Epidermal melanocyte (primary cell): ENCODE data around the gene TRIP13.

Experiments used
- DNase-seq: peaks from one replicate; pipeline ENCODE4 v3.0.0; 2011; ENCODE audit warnings: low spot score; ENCODE audit not compliant: insufficient read length

The TRIP13 gene

GRCh38 chr5:952597-953271, 60.0 kb downstream of the TRIP13 start:
- DNase-seq, result no peak

- no peak for DNase-seq
These were observed 61.1 kb downstream of the TRIP13 start for GRCh38 chr5:953535-954449.

- no peak for DNase-seq
These were observed 63.4 kb downstream of the TRIP13 start for GRCh38 chr5:955886-956761.

DNA sequence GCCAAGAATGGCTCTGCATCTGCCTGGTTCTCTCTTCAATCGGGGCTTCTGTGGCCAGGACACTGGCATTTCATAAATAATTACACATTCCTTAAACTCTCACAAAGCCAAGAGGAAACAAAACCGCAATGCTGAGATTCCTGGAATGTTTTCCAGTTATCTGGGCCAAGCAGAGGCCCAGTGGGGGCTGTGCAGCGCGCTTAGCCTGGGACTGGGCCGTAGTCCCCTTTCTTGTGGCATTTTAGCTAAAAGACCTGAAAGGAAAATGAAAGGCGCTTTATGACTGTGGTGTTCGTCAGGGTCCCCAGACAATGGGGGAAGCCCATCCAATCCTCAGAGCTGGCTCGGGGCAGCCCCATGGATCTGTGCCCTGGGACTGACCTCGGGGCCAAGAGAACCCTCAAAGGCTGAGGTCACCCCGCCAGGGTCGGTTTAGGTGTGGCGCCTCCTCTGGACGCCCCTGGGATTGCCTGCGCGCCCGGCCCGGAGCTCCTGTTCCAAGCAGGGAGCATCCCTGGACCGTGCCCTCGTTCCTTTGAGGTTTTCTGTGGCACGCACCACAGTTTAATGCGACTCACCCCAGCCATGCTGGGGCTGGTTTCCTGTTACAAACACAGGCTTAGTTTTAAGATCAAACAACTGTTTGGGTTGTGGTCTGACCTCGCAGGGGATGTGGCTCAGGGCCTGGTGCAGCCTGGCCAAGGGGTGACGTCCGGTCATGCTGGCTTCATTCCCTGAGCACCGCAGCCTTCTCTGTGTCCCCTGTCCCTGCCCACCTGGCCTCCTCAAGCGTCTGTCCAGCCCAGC, 64.5 kb downstream of the TRIP13 start:
- peak; percentile 77 for DNase-seq

DNA sequence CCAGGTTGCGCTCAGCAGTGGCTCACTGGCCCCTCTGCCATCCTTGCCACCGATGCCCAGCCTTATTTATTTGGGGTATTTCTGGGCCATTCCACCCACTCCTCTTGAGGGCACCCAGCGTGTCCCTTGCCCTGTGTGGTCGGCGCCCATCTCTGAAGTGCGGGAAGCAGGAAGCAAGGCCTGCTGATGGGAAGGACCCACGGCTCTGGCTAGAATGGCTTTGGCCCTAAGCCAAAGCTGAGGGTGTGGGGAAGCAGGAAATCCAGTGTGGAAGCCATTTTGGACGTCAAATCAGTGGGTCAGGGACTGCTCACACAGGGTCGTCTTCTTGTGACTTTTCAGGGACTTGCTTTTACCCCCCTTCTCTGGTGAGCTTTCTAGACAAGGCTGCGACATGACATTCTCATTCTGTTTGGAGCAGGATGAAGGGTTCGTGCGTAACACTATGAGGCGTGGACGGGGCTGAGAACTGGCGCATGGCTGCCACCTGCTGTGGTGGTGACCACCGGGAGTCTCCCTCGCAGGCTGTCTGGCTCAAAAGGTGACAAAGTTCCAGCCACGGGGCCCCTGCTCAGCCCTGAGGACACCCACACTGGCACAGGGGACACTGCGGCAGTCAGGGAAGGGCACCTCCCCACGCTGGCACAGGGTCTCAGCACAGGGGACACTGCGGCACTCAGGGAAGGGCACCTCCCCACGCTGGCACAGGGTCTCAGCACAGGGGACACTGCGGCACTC, 65.2 kb downstream of the TRIP13 start:
- no peak for DNase-seq

DNA sequence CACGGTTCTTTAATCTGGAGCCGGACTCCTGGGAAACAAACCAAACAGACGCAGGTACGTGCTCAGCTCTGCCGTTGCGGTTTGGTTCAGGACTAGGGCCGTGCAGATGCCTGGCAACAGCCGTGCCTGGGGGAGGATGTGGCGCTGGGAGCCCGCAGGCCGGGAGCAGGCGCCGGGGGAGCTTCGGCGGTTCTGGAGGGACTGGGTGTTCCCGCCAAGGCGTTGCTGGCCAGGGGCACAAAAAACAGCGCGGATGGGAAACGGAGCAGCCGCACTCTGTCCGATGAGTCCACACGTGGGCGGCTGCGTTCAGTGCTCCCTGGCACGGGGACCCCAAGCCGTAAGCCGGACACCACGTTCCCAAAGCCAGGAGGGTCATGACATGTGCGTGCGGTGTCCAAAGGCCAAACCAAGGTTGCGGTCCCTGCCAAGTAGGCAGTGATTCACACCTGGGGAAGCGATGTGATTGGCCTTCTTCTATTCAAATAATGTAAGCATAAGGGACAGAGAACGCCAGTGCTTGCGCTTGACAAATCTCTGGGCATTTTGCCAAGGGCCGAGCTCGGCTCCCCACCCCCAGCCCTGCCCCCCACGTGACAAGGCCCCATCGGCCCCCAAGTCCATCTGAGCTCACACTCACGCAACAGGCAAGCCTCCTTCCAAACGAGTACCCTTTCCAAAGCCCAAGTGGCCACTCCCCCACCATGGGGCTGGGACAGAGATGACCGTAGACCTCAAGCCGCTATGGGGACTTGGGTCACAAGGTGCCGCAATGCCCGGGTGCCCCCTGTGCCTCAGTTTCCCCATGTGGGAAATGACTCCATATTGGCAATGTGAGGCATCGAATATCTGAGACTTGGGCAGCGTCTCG, 66.3 kb downstream of the TRIP13 start:
- no peak for DNase-seq

- no peak for DNase-seq
These were observed 67.2 kb downstream of the TRIP13 start for GRCh38 chr5:959581-960531.

DNA sequence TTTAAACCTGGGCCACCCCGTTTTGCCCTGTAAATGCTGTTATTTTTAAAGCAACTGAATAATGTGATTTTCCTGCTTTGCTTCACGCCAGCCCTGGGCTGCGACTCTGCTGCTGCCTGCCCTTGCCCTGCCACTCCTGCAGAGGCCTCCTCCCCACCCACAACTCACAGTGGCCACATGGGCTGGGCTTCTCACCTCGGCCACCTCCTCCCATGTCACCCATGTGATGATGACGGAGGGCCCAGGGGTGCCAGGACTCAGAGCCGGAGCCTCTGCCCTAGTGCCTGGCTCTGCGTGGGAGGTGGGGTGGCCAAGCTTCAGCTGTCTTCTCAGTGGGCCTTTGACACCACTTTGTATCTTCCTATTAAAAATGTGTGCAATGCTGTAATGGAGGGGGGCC, 67.9 kb downstream of the TRIP13 start:
- DNase-seq, result no peak

- no peak for DNase-seq
These were observed 68.5 kb downstream of the TRIP13 start for GRCh38 chr5:961002-961710.

GRCh38 chr5:961711-962240, 69.1 kb downstream of the TRIP13 start:
- no peak for DNase-seq

- DNase-seq, result no peak
These were observed 69.7 kb downstream of the TRIP13 start for GRCh38 chr5:962386-962785.

GRCh38 chr5:962801-963200, 70.1 kb downstream of the TRIP13 start:
- no peak for DNase-seq

GRCh38 chr5:963310-963672, 70.6 kb downstream of the TRIP13 start:
- DNase-seq, result no peak

GRCh38 chr5:963673-964531, 71.2 kb downstream of the TRIP13 start:
- no peak for DNase-seq

- DNase-seq, result no peak
These were observed 72.1 kb downstream of the TRIP13 start for GRCh38 chr5:964821-965220.

GRCh38 chr5:965604-966344, 73.1 kb downstream of the TRIP13 start:
- no peak for DNase-seq
